ENCODE results near the gene TENM4.

DNA sequence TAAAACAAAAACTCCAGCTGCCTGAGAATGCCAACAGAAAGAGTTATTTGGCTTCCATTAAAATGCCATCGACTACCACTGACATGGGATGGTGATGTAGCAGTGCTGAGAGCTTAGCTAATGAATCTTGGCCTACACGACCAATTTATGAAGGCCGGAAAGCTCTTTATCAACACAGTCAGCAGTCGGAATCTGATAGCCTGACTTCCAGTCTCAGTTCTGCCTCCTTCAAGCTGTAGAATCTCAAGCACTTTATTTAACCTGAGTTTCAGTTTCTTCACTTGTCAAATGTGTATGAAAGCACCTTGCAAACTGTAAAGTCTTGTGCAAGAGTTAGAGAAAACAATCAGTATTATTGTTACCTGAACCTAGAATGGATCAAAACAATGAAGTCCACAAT lies 530.5 kb downstream of the TENM4 start:
- no peak for TF ChIP-seq POLR2A (IDR thresholded peaks at IDR 0.05)
- TF ChIP-seq, protein P1, sequence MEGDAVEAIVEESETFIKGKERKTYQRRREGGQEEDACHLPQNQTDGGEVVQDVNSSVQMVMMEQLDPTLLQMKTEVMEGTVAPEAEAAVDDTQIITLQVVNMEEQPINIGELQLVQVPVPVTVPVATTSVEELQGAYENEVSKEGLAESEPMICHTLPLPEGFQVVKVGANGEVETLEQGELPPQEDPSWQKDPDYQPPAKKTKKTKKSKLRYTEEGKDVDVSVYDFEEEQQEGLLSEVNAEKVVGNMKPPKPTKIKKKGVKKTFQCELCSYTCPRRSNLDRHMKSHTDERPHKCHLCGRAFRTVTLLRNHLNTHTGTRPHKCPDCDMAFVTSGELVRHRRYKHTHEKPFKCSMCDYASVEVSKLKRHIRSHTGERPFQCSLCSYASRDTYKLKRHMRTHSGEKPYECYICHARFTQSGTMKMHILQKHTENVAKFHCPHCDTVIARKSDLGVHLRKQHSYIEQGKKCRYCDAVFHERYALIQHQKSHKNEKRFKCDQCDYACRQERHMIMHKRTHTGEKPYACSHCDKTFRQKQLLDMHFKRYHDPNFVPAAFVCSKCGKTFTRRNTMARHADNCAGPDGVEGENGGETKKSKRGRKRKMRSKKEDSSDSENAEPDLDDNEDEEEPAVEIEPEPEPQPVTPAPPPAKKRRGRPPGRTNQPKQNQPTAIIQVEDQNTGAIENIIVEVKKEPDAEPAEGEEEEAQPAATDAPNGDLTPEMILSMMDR (IDR thresholded peaks at IDR 0.05): no peak
- no peak for TF ChIP-seq POLR2AphosphoS5 (IDR thresholded peaks at IDR 0.05)
